PFSK-1 (cell line): ENCODE data around the gene ROBO2.

Experiments used
- FOXP2 ChIP-seq: optimal IDR thresholded peaks from 2 replicates; pipeline ENCODE3; 2011; ENCODE audit warnings: borderline replicate concordance, control low read depth, inconsistent platforms; ENCODE audit not compliant: insufficient read depth; ENCODE audit errors: extremely low read length, extremely low read depth
- POLR2AphosphoS5 ChIP-seq: IDR thresholded peaks from 2 replicates; pipeline ENCODE4 v1.6.1; 2012; ENCODE audit warnings: low read depth, mild to moderate bottlenecking, control low read depth, low read length, moderate library complexity
- SIN3A ChIP-seq: IDR thresholded peaks from 2 replicates; pipeline ENCODE4 v1.6.1; 2012; ENCODE audit warnings: mild to moderate bottlenecking, low read length, moderate library complexity, borderline replicate concordance; ENCODE audit not compliant: insufficient read depth
- TAF1 ChIP-seq: IDR thresholded peaks from 2 replicates; pipeline ENCODE4 v1.6.1; 2012; ENCODE audit warnings: low read length, control low read depth, borderline replicate concordance; ENCODE audit not compliant: insufficient read depth
- TF ChIP-seq, protein P1 (sequence below), 2 experiments: IDR thresholded peaks; 2 replicates each; pipeline versions ENCODE4 v1.6.1 to v1.8.0; 2011 to 2012; ENCODE audit warnings: low read depth in 2 of 2, low read length in 2 of 2, control low read depth in 1 of 2, inconsistent platforms in 1 of 2, mild to moderate bottlenecking in 1 of 2, moderate library complexity in 1 of 2; ENCODE audit not compliant: insufficient read depth in 1 of 2

ROBO2 gene

DNA sequence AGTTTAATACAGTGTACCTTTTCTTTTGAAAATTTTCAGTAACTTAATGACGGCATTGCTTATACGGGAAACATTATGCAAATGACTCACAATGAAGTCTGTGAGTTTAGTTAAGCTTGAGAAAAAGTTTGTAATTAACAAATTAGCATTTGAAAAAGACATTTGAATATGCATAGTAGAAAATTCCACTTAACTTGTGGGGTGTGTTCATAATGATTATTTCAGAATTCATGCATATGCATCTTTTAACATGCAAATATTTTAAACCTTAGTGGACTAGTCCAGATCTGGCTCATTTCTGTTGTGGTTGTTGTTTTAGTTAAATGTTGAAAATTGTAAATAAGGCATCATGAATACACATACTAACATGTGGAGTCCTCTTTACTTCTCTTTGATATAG lies 239.4 kb downstream of the ROBO2 start:
- TF ChIP-seq TAF1 = no peak
- TF ChIP-seq, protein P1, sequence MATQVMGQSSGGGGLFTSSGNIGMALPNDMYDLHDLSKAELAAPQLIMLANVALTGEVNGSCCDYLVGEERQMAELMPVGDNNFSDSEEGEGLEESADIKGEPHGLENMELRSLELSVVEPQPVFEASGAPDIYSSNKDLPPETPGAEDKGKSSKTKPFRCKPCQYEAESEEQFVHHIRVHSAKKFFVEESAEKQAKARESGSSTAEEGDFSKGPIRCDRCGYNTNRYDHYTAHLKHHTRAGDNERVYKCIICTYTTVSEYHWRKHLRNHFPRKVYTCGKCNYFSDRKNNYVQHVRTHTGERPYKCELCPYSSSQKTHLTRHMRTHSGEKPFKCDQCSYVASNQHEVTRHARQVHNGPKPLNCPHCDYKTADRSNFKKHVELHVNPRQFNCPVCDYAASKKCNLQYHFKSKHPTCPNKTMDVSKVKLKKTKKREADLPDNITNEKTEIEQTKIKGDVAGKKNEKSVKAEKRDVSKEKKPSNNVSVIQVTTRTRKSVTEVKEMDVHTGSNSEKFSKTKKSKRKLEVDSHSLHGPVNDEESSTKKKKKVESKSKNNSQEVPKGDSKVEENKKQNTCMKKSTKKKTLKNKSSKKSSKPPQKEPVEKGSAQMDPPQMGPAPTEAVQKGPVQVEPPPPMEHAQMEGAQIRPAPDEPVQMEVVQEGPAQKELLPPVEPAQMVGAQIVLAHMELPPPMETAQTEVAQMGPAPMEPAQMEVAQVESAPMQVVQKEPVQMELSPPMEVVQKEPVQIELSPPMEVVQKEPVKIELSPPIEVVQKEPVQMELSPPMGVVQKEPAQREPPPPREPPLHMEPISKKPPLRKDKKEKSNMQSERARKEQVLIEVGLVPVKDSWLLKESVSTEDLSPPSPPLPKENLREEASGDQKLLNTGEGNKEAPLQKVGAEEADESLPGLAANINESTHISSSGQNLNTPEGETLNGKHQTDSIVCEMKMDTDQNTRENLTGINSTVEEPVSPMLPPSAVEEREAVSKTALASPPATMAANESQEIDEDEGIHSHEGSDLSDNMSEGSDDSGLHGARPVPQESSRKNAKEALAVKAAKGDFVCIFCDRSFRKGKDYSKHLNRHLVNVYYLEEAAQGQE (IDR thresholded peaks at IDR 0.05; ENCODE audit: insufficient read depth in 1 of 2, low read depth in 2 of 2, low read length in 2 of 2) = no peak
- no peak for TF ChIP-seq SIN3A
- no peak for TF ChIP-seq POLR2AphosphoS5
- TF ChIP-seq FOXP2 = no peak

DNA sequence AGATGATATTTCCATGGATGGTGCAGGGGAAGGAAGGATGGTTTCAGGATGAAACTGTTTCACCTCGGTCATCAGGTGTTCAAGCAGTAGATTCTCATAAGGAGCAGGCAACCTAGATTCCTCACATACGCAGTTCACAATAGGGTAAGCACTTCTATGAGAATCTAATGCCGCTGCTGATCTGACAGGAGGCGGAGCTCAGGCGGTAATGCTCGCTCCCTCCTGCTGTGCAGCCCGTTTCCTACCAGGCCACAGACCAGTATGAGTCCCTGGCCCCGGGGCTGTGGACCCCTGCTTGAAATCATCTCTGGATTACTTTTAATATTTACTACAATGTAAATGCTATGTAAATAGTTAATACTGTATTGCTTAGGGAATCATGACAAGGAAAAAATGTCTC lies 241.8 kb downstream of the ROBO2 start:
- no peak for TF ChIP-seq SIN3A
- TF ChIP-seq FOXP2 = no peak
- TF ChIP-seq POLR2AphosphoS5 = no peak
- TF ChIP-seq TAF1 = no peak
- TF ChIP-seq, protein P1 (IDR thresholded peaks at IDR 0.05; ENCODE audit: insufficient read depth in 1 of 2, low read depth in 2 of 2, low read length in 2 of 2) = no peak

DNA sequence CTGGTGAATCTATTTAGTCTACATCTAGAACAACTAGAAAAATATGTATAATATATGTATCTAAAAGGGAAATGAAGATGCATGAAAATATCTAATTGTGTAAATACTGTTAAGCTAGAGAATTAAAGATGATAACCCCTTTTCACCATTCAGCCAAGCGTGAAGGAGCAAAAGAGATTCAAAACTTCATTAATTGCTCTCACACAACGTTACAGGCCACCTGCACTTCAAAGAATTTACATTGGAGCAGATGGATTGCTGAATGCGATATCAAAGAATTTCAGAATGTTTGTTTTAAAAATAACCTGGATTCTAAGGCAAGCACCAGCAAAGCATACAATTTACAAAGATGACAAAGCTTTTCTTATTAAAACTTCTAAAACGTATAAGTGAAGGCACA lies 243.2 kb downstream of the ROBO2 start:
- no peak for TF ChIP-seq SIN3A
- TF ChIP-seq, protein P1 (IDR thresholded peaks at IDR 0.05; ENCODE audit: insufficient read depth in 1 of 2, low read depth in 2 of 2, low read length in 2 of 2) = no peak
- no peak for TF ChIP-seq TAF1
- no peak for TF ChIP-seq POLR2AphosphoS5
- no peak for TF ChIP-seq FOXP2

DNA sequence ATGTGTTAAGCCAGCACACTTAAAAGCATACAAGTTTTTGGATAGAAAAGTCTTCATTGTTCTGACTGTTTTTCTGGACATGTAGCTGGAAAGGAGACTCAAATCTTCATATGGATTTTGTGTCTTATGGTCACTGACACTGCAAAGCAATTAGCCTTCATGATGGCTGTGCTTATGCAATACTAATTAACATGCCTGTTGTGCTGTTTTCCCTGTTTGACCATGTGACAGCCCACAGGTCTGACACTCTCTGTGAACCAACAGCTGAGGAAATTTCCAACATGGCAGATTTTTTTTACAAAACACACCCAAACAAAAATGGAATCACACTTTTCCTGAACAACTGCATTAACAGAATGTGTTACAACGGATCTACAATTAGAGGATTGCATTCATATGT lies 248.4 kb downstream of the ROBO2 start:
- TF ChIP-seq TAF1 (no peak), POLR2AphosphoS5 (no peak), FOXP2 (no peak), SIN3A (no peak)
- TF ChIP-seq, protein P1 (IDR thresholded peaks at IDR 0.05; ENCODE audit: insufficient read depth in 1 of 2, low read depth in 2 of 2, low read length in 2 of 2) = no peak

DNA sequence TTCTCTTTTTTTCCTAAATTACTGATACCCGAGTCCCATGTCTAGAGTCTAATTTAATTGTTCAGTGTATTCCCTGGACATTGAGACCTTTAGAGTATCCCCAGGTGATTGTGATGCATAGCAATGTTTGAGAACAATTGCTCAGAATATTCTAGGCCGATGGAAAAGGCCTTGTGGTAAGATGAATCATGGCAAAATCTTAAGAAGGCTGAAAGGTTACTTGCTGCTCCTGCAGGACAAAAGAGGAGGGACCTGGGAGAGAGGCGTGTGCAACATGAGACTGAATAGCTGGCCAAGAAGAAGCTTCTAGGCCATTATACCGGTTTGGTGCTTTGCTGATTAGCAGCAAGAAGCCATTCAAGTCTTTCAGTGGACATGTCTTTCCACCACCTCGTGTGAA lies 256.6 kb downstream of the ROBO2 start:
- no peak for TF ChIP-seq FOXP2
- TF ChIP-seq, protein P1 (IDR thresholded peaks at IDR 0.05; ENCODE audit: insufficient read depth in 1 of 2, low read depth in 2 of 2, low read length in 2 of 2) = no peak
- no peak for TF ChIP-seq POLR2AphosphoS5
- no peak for TF ChIP-seq SIN3A
